Sciatic nerve (tissue), 2 donors: ENCODE results near the gene U2AF1. TPM values are rescaled to one million over a fixed set of nuclear protein-coding genes. Genes with fewer than 3 reads are reported as not detected.
"Not testable (repeated sequence)": the region's sequence is repeated elsewhere in the genome, so short reads cannot be mapped to it uniquely, and the experiment has no call there.

Source experiments
- ATAC-seq: fragments of 200-7000 bp; cut with Tn5 transposase; one replicate; pipeline ENCODE4 v1.9.1; 2020; ENCODE audit warnings: mild to moderate bottlenecking, moderate library complexity
- DNase-seq: peaks from one replicate; pipeline ENCODE4 v3.0.0-alpha.2; 2020; ENCODE audit warnings: low spot score
- intact Hi-C: fragments of 100-400 bp; cut with DNase I; formaldehyde crosslinking; loops from one replicate; pipeline ENCODE4 v1.14.2; 2022
- total RNA-seq: library from RNA; stranded (reverse); fragmentation: NEBNext Ultra II Directional; extraction: Animal tissue kit (Norgen Biotek cat#: 25700); gene quantifications from one replicate; pipeline ENCODE4 v1.2.1, GENCODE V29; 2021
- donor health status: DM: no; HTN: no; CAD: no.
- donor health status: DM: no; HTN: no; CAD: no.

Gene U2AF1
- total RNA-seq, 1 donor from 2014 or later: 67.6 TPM

GRCh38 chr21:43045165-43045875 lies 62.0 kb downstream of the U2AF1 start:
- intact Hi-C loops, DNase-seq: not testable (repeated sequence)
- peak; percentile 80 for ATAC-seq

- intact Hi-C loops, DNase-seq, ATAC-seq: not testable (repeated sequence)
These were observed 62.8 kb downstream of the U2AF1 start for GRCh38 chr21:43044547-43044946.

- ATAC-seq, DNase-seq, intact Hi-C loops: not testable (repeated sequence)
These were observed 64.1 kb downstream of the U2AF1 start for GRCh38 chr21:43043291-43043690.

Other genes with a start within 250 kb of the U2AF1 start
- 13.0 TPM for gene WDR4, start 228.0 kb downstream of the U2AF1 start, total RNA-seq
- 43.8 TPM for gene NDUFV3, start 214.3 kb downstream of the U2AF1 start, total RNA-seq
- not detected for gene ERVH48-1, start 181.9 kb downstream of the U2AF1 start, total RNA-seq
- 23.1 TPM for gene PKNOX1, start 133.0 kb downstream of the U2AF1 start, total RNA-seq
- 79.9 TPM for gene CBS, start 31.7 kb downstream of the U2AF1 start, total RNA-seq
- not detected for gene CRYAA, start 61.4 kb upstream of the U2AF1 start, total RNA-seq